Fibroblast of lung (primary cell): Measurements from ENCODE around the gene THRA.

Experiments used
- CTCF ChIP-seq, 2 donors: IDR thresholded peaks in 1 of 2; conservative IDR thresholded peaks in 1 of 2; 1 replicate in 1 of 2; 2 replicates in 1 of 2; pipeline ENCODE4 v1.5.1; 2011 to 2012; ENCODE audit warnings: low read length in 2 of 2, control low read depth in 1 of 2, inconsistent platforms in 1 of 2, low read depth in 1 of 2, mild to moderate bottlenecking in 1 of 2
- EZH2 ChIP-seq: IDR thresholded peaks from 2 replicates; pipeline ENCODE4 v1.5.1; 2012; ENCODE audit warnings: low read length, control low read depth, mild to moderate bottlenecking; ENCODE audit errors: missing control alignments

- TF ChIP-seq CTCF (conservative IDR thresholded peaks at IDR 0.05 in 1 of 2, IDR thresholded peaks at IDR 0.05 in 1 of 2; ENCODE audit: low read depth in 1 of 2, low read length in 2 of 2) = no peak
- TF ChIP-seq EZH2 = no peak
Observed at GRCh38 chr17:40092581-40092980, 29.8 kb downstream of the THRA start.
